ENCODE results near the gene PSME3IP1.
"Not testable (repeated sequence)": the region's sequence is repeated elsewhere in the genome, so short reads cannot be mapped to it uniquely, and the experiment has no call there.

Gene PSME3IP1

DNA sequence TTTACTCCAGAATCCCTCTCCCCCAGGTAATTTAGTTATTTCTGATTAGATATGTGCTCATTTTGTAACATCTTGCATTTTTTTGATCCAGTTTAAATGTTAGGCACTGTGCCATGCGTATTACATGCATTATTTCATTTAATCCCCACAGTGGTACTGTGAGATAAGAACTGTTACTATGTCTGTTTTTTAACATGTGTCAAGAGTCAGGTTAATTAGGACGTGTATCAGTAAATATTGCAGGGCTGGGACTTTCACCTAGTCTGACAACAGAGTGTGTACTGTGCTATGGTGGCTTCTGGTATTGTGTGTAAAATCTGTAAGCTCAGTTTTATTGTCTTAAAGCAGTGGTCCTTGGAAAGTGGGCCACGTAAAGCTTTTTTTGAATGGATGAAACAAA, 10.9 kb upstream of the PSME3IP1 start:
- DNase-seq (ENCODE audit: low read depth) = no peak

DNA sequence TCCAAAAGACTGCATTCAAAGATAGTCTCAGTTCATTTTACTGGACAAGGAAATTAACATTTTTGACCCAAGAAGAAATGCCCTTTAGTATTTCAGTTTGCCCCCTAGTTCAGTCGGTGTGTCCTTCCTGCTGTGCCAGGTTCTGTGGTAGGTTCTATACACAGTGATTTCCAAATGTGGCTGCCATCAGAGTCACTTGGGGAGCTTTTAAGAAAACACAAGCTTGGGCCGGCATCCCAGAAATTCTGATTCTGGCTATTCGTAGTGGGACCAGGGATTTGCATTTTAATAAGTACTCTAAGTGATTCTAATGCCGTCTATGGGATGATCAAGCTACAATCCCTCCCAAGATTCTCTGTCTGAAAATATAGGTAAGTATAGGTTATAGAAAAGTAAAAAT, 10.4 kb upstream of the PSME3IP1 start:
- no peak for DNase-seq (ENCODE audit: low read depth)

DNA sequence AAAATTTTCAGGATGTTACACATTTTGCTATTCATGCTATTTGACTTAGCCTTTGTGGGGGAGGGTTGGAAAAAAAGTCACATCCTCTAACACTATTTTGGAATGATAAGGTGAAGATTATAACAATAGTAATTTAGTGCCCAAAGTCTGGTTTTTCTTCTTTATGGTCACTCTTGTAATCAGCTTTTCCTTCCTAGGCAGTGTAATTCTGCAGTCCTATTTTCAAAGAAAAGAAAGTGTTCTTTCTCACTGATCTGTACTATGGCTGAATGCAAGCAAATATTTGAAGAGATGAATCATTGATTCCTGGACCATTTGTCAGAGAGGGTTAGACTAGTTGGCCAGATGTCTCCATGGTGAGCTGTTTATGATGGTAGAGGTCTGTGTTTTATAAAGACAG, 8.7 kb upstream of the PSME3IP1 start:
- DNase-seq (ENCODE audit: low read depth) = no peak

DNA sequence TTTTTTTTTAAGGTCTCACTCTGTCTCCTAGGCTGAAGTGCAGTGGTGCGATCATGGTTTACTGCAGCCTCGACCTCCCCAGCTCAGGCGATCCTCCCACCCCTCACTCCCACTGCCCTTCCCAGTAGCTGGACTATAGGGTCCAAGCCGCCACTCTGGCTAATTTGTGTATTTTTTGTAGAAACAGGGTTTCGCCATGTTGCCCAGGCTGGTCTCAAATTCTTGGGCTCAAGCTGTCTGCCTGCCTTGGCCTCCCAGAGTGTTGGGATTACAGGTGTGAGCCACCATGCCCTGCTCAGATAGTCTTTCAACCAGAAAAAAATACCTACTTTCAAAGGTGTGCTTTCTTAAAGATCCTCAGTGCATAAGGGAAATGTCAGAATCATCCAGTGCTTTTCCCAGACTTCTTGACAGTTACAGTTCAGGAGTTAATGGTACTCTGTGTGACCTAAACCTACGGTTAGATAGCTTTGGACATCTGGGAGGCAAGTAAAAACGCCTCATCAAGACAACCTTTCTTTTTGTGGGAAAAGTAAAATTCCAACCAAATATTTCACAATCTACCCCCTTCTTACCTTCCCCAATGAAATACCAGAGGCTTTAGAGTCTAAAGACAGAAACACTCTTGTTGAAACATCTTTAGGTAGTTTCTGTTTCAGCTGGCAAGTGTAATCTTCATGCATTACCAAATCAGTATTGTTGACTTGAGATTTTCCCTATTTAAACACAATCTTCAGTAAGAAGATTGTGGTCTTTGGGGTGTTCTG, 7.1 kb upstream of the PSME3IP1 start:
- no peak for DNase-seq (ENCODE audit: low read depth)

DNA sequence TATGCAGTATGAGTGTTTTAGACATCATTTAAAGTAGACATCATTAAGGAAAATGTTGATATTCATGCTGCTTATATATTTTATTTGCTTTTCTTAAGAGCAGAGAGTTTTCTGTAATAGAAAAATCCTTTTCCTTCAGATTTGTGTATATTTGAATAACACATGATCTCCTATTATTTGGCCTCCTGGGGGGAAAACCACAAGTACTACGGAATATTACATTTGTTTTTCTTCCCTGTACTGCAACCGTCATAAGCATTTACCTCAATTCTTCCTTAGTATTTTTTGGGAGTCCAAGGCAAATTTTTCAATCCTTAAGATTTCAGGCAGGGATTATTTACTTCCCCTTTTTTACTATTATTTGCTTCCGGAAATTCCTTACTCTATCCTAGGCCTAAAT, 6.3 kb upstream of the PSME3IP1 start:
- no peak for DNase-seq (ENCODE audit: low read depth)

DNA sequence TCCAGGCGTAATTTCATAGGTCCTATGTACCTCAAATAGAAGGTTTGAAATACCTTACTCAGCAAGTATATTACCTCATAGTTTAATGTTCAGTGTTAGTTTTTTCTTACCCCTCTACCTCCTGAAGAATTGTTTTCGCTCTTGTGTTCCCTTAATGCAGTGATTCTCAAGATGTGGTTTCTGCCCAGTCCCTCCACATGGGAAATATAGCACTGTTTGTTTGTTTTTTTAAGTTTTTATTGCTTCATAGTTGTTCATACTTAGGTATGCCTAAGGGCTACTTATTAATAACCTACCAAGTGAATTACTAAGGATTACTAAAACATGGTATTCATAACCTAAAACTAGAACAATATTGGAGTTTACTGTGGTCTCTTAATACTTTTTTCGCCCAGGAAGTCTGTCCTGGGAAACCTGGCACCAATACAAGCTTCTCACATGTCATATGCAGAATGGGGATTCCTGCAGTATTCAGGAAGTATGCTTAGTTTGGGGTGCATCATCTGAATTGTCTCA, 5.3 kb upstream of the PSME3IP1 start:
- DNase-seq (ENCODE audit: low read depth) = no peak

DNA sequence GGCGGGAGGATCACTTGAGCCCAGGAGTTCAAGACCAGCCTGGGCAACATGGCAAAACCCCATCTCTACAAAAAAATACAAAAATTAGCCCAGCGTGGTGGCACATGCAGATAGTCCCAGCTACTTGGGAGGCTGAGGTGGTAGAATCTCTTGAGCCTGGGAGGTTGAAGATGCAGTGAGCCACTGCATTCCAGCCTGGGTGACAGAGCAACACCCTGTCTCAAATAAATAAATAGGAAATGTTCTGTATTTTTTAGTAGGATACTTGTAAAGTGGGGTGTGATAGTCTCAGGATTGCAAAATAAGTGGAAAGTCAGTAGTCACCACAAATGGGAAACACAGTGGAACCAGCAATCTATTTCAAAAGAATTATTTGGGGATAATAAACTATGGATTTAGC, 4.3 kb upstream of the PSME3IP1 start:
- no peak for DNase-seq (ENCODE audit: low read depth)

DNA sequence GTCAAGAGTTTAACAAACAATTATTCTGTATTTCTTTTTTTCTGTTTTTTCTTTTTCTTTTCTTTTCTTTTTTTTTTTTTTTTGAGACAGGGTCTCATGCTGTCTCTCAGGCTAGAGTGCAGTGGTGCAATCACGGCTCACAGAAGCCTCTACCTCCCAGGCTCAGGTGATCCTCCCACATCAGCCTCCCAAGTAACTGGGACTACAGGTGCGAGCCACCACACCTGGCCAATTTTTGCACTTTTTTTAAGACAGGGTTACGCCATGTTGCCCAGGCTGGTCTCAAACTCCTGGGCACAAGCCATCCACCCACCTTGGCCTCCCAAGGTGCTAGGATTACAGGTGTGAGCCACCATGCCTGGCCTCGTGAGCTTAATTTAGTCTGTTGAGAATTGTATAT, 3.7 kb upstream of the PSME3IP1 start:
- not testable (repeated sequence) for DNase-seq (ENCODE audit: low read depth)

DNA sequence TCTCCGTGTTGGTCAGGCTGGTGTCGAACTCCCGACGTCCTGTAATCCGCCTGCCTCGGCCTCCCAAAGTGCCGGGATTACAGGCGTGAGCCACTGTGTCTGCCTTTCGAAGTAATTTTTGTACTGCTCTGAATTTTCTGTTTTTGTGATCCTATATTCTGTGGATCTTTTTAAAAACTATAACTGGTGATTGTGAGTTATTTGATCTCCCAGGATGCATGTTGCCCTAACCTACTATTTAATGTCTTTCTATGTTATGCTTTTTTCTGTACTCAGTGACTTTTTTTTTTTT, 2.8 kb upstream of the PSME3IP1 start:
- no peak for DNase-seq (ENCODE audit: low read depth)

DNA sequence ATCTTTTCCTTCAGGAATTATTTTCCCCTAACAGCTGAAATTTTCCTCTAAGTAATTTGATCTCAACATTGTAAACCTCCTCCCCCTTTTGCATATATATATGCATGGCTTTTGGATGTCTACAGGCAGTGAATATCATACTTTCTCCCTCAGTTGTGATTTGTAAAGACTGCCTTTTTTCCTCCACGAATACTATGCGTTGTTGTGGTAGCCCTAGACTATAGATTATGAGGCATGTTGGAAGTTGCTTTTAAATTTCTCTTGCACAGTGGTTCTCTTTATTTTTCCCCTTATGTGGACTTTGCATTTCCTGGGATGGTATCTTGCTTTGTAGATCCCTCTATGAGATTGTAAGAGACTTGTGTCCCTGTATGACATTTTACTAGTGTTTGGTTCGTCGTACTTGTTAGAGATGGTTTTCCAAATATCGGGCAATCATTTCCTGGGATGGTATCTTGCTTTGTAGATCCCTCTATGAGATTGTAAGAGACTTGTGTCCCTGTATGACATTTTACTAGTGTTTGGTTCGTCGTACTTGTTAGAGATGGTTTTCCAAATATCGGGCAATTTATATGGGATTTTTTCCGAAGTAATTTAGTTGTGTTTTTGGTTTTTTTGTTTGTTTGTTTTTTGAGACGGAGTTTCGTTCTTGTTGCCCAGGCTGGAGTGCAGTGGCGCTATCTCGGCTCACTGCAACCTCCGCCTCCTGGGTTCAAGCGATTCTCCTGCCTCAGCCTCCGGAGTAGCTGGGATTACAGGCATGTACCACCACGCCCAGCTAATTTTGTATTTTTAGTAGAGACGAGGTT, 2.3 kb upstream of the PSME3IP1 start:
- not testable (repeated sequence) for DNase-seq (ENCODE audit: low read depth)

DNA sequence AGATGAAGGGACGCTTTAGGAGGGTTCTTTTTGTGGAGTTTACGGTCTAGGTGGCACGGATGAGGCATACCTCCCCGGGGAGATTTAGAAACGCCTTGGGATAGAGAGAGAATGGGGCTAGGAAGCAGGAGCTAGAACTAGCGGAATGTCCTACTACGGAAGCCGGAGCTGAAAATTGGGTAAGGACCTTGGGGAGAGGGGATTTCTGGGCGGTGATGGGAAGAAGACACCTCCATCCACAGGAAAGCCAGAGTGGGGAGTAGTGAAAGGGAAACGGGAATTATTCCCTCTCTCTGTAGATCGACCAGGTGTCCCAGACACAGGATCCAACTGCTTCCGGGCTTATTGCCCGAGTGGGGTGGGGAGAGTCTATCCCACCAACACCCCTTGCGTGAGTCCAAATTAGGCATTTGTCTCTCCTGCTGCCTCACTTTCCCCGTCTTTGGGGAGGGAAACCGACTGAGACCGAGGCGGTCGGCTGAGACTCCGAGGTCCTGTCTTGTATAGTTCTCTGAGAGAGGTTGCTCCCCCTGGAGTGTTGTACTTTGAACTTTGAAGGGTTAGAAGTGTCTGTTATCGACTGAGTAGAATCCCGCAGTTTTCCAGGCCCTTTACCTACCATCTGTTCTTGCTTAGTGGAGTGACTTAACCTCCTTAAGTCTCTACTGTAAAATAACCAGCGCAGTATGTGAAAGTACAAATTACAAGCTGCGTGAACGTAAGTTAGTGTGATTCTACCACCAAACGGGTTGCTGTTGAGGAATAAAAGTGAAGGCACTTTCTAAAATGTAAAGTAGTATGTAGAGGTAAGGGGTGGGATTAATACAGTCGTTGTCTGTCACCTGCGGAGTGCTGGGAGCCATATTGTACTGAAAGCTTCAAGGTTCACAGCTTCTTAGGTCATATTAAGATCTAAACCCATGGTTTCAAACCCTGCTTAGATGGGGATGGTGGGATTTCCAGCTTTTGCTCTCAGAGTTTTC, 1.3 kb upstream of the PSME3IP1 start:
- DNase-seq (ENCODE audit: low read depth) = no peak

DNA sequence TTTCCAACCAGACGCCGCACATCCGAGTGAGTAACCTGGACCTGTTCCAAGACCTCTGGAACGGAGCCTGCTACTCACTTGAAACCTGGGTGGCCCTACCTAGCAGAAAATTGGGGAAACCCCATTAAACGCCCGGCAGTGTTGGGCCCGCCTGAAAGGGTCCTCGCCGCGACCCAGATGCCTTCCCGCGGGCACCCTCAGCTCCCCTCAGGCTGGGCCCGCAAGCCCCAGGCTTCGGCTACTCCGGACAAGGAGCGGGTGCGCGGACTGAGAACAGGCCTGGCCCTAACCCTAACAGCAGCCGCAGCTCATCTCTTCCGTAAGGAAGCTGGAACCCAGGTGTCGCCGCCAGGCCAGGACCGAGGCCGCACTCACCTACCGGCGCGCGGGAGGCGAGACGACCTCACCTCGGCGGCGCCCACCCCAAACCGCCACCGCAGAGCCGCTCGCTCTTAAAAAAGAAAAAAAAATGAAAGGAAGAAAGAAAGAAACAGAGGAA, 344 bp downstream of the PSME3IP1 start:
- peak; percentile 28 for DNase-seq (ENCODE audit: low read depth)

DNA sequence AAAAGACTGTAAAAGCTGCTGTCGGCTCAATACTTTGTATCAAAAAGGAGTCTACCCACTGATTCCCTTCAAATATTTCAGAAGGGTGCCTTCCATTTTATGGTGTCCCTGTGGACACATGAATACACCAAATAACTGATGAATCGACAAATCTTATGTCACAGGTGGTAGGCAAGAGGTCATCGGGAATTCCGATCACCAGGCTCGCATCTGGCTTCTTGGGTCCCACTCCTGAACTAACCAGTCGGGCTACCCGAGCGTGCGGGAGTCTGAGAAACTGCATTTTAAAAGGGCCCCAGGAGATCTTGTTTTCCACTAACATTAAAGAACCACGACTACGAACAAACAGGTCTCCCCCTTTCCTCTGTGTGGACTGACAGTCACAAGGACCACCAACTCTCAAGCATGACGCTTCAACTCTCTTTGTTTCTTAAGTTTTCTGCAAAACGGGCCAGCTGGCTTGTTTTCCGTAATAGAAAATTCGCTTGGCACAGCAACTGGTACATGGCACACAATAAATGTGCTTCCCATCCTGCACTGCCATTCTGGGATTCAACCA, 873 bp downstream of the PSME3IP1 start:
- DNase-seq (ENCODE audit: low read depth) = no peak

DNA sequence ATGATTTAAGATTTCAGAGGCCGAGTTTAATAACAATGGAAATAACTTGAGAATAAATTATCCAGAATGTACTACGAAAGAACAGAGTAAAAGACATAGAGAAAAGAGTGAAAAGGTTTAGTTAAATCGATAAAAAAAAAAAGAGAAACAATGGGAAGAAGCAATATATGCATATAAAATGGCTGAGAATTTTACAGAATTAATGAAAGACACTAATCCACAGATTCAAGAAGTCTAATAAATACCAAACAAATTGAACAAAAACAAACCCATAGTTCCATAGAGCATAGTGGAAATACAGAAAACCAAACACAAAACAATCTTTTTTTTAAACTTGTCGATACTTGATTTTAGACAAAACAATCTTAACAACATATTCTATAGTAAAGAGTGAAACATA, 1.7 kb downstream of the PSME3IP1 start:
- DNase-seq (ENCODE audit: low read depth) = no peak

DNA sequence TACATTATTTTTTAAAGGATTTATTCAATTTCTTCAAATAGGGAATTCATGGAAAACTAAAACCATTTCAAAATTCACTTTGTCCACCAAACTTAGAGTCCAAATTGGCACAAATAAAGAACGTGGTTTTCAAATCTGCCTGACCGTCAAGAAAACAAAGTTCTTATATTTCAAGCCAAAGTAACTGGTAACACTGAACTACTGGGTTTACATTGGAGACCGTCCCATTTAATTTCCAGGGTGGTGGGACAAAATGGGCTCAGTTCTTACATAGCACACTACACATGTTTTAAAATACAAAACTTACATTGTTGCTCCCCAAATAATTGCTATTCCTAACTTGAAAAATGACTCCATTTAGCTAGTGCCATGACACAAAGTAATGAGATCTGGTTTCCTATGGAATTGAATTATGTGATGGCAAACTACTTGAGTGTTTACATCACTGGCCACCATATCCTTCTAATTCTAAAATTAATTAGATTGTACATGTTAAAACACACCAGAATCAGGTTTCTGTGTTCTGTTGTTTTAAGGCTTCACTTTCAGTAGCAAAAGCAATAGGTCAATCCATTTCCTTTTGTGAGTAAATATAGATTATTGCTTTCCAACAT, 6.5 kb downstream of the PSME3IP1 start:
- no peak for DNase-seq (ENCODE audit: low read depth)

DNA sequence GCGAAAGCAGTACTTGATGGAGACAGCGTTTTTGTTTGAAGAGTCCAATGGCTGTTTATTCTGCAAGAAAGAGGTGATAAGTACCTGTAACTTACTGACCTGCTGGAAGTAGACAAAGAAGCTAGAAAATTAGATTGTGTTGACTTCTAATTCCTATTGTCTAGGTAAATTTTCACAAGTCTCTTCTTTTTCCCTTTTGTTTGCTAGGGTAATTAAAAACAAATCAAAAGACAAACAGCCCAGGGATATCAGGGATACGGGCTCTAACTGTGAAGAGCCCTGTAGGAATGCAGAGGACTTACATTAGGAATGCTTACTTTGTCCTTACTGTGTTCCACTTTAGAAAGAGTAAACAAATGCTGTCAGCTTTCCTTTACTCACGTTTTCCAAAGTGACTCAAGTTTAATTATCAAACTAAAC, 7.0 kb downstream of the PSME3IP1 start:
- DNase-seq (ENCODE audit: low read depth) = no peak

DNA sequence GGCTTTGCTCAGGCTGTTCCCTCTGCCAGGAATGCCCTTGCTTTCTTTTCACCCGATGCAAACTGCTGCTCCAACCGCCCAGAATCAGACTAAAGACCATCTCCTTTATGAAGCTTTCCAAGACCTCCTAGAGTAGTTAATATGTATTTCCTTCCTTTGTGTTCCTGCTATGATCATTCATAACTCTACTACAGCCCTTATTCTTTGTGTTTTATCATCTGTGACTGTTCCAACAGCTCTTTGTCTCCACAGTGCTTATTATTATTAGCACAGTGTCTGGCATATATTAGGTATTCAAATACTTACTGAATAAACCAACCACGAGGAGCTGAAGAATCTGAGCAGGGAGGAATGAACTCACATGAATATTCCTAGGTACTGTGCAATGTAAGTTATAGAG, 7.6 kb downstream of the PSME3IP1 start:
- DNase-seq (ENCODE audit: low read depth) = no peak

DNA sequence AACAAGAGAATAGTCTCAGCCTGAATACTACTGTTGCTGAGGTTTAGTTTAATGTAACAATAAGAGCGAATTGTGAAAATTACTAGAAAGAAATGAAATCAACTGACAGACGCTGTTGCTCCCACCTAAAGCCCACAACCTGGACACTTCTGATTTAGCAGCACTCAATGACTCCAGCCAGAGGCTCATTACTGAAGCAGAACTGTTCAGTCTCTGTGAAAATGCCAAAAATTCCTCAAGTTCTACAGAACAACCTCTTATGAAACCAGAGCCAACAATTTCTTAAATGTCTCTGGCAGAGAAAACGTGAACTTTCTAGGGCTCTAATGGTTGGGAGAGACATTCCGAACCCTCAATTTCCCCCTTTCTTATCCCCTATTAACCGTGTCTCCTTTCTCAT, 9.9 kb downstream of the PSME3IP1 start:
- DNase-seq (ENCODE audit: low read depth) = no peak

DNA sequence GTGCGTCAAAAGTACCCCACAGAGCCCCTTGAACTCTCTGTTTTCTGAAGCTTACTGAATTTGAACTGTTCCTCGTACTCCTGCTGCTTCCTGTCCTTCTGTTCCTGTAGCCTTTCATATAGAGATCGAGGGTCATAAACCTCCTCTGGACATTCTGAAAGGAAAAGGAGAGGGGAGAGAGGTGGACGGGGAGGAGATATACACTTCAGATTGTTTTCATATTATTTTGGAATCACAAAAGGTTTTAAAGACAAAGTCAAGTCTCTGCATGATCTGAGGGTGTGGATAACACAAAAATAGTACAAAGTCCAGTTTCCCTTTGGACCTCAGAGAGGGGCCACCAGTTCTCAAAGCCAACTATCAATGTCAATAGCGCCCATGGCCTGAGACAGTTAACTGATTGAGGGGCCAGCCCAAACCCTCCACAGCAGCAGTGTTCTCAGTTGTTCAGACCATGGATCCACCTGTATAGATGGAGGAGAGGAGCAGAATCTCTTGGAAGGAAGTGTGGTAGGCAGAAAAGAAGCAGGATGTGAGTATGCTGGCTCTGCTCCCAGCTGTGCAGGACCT, 13.0 kb downstream of the PSME3IP1 start:
- DNase-seq (ENCODE audit: low read depth) = no peak

DNA sequence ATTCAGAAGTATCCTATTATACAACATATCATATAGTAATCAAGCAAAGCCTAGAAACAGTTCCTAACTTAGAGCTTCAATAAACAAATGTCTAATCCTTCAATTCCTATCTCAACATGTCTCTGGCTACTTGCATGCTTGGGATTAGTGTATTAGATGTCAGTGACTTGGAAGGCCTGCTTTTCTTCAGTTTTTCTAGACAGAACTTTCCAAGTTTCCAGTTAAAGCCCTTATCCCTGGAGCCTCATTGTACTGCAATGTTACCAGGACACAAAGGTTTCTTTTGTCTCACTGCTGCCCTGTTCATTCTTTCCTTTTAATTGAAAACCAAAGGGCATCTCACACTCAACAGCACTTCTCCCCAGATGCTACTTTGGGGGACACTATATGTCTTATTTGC, 16.5 kb downstream of the PSME3IP1 start:
- no peak for DNase-seq (ENCODE audit: low read depth)

DNA sequence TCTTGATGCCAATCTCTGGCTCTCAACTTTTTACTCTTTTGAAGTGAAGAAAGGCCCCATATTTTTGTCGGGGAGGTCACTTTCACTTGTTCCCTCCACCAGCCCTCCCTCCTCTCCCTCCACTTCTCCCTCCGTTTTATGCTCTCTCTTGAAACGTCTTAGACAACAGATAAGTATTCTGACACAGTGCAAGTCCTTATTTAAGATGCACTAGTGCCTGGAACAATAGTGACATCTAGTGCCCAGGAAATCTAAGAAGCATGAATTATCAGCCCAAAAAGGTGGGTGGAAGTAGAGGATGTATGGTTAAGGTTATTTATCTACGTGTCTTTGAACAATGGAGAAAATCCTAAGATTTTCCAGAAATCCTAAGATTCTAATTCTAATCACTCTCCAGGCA, 17.9 kb downstream of the PSME3IP1 start:
- DNase-seq (ENCODE audit: low read depth) = no peak
